Measurements from ENCODE around the gene SERPINA3. TPM values are rescaled to one million over a fixed set of nuclear protein-coding genes. Genes with fewer than 3 reads are reported as not detected.

SERPINA3 gene
- total and polyA plus RNA-seq, 7 donors: 2.3 to 233 (median 94.5) TPM

DNA sequence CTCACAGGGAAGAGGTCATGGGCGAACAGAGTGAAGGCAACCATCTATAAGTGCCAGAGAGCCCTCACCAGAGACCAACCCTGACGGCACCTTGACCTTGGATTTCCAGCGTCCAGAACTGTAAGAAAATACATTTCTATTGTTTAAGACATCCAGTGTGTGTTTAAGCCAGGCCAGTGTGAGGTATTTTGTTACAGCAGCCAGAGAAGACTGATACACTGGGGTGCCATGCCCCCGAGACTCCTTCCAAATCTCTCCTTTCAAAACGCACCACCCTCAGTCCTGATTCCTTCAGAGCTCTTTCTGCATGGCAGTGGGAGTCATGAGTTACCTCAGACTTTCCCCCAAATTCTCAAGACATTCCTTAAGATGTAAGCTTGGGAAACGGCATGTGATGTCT, 33.5 kb upstream of the SERPINA3 start:
- Histone ChIP-seq H3K27me3 (no peaks in the 10 kb centered on the region), H3K9me3 (no peaks in the 10 kb centered on the region), H3K4me3 (no peak overlapping the region), H3K36me3 (no peaks in the 10 kb centered on the region), H3K27ac (no peak overlapping the region), H3K4me1 (peaks cover 0 to 5% (median 0%) of the 10 kb centered on the region in 4 donors)
- WGBS, 2 donors: 91 to 95% methylated on average over 6 of the region's 6 CpGs
- no peak for DNase-seq
- intact Hi-C loops (cut with DNase I): no loop called here
- TF ChIP-seq POLR2A (IDR thresholded peaks at IDR 0.05) (no peak), POLR2AphosphoS5 (IDR thresholded peaks at IDR 0.05) (no peak)

DNA sequence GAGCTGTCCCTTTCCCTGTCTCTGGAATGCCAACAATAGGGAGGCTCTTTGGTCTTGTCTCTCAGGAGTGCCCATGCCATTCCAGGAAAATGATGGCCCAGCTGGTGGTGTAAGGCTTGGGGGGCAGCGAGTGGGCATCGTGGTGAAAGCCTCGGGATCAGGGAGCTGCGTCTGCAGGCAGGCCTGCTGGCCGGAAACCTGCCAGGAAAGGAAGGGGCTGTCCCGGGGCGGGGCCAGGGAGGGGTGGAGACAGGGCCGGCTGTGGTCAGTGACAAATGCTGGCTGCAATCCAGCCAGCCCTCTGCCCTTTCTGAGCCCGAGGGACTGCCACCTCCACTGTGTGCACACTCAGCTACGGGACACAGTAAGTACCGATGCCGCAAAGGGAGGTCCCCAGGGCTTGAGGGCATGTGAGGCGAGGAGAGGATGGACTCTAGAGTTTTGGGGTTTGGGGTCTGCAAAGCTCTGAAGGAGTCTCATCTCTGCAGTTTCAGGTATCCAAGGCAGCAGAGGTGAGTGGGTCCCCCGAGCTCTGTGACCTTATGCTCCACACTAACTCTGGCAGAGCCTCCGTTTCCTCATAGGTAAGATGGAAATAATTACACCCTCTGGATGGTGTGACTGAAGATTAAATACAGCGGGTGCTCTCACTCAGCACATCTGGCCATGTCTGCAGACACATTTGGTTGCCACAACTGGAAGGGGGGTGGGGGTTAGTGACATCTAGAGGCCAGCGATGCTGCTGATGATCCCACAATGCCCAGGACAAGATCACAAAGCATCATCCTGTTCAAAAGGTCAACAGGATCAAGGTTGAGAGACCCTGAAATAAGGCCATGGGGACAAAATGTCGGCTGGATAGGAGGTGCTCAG, 30.8 kb upstream of the SERPINA3 start, which contains the start of gene SERPINA5:
SERPINA5 (plus strand) TSS at position 300 of the 873 bp plus-strand sequence. CDS start 5,937 bp downstream, outside the sequence.
- 47 to 61% methylated on average over 18 of the region's 18 CpGs for WGBS, 2 donors
- H3K4me3 ChIP-seq: no peak within 1 kb of the TSS
- peaks cover 0 to 5% (median 0%) of the 10 kb centered on the region in 4 donors for H3K4me1 ChIP-seq
- intact Hi-C loops (cut with DNase I): no loop called here
- no peaks in the 10 kb centered on the region for H3K9me3 ChIP-seq
- TF ChIP-seq POLR2AphosphoS5 (IDR thresholded peaks at IDR 0.05) (no peak), EP300 (IDR thresholded peaks at IDR 0.05) (no peak), POLR2A (IDR thresholded peaks at IDR 0.05) (no peak)
- TF ChIP-seq, protein P1, sequence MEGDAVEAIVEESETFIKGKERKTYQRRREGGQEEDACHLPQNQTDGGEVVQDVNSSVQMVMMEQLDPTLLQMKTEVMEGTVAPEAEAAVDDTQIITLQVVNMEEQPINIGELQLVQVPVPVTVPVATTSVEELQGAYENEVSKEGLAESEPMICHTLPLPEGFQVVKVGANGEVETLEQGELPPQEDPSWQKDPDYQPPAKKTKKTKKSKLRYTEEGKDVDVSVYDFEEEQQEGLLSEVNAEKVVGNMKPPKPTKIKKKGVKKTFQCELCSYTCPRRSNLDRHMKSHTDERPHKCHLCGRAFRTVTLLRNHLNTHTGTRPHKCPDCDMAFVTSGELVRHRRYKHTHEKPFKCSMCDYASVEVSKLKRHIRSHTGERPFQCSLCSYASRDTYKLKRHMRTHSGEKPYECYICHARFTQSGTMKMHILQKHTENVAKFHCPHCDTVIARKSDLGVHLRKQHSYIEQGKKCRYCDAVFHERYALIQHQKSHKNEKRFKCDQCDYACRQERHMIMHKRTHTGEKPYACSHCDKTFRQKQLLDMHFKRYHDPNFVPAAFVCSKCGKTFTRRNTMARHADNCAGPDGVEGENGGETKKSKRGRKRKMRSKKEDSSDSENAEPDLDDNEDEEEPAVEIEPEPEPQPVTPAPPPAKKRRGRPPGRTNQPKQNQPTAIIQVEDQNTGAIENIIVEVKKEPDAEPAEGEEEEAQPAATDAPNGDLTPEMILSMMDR (IDR thresholded peaks at IDR 0.05): no peak
- no peak for DNase-seq
- H3K36me3 ChIP-seq: no peaks in the 10 kb centered on the region
- no peaks in the 10 kb centered on the region for H3K27me3 ChIP-seq
- peak within 1 kb of the TSS in 1 of 4 donors; percentile 10 for H3K27ac ChIP-seq

DNA sequence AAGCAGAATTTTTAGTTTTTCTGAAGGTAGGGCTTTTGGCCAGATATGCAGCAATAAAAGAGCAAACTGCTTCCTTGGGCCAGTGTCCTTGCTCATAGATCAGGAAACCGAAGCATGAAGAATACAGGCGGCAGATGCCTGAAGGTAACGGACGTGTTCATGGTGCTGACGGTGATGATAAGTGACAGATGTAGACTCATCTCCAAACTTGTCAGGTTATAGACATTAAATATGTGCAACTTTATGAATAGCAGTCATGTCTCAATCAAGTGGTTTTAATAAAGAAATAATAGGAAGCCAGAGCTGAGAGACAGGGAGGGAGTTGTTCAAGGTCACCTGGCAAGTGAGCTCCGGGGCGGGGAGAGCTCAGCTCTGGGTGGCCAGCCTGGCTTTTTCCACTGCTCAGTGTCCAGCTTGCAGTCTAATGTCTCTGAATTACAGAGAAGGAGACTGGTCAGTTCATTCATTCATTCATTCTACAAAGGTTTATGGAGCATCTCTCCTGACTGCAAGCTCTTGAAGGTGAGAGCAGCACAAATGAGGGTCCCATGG, 29.9 kb upstream of the SERPINA3 start:
- 84 to 85% methylated on average over 7 of the region's 7 CpGs for WGBS, 2 donors
- TF ChIP-seq, protein P1 (IDR thresholded peaks at IDR 0.05): no peak
- no peak for TF ChIP-seq POLR2A (IDR thresholded peaks at IDR 0.05)
- no peak for TF ChIP-seq EP300 (IDR thresholded peaks at IDR 0.05)
- no peak for TF ChIP-seq POLR2AphosphoS5 (IDR thresholded peaks at IDR 0.05)
- DNase-seq: peak; percentile 75
- Histone ChIP-seq H3K4me1 (peaks cover 0 to 5% (median 0%) of the 10 kb centered on the region in 4 donors), H3K4me3 (no peak overlapping the region), H3K27me3 (no peaks in the 10 kb centered on the region), H3K9me3 (no peaks in the 10 kb centered on the region), H3K27ac (peak overlapping the region in 1 of 4 donors; percentile 10), H3K36me3 (no peaks in the 10 kb centered on the region)
- intact Hi-C loops (cut with DNase I): no loop called here

DNA sequence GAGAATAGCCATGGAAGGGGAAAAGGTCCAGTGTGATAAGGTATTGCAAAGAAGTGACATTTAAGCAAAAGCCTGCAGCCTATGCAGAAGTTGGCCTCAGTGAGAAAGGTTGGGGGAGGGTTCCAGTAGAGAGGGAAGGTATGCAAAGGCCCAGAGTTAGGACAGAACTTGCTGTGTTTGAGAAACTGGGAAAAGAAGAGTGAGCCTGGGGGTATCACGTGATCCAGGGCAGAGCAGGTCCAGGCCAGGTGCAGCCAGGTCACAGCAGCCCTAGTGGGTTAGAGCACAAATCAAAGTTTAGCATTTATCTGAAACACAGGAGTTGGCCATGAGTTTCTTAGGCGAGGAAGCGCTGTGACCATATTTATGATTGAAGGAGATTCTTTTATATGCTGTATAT, 29.3 kb upstream of the SERPINA3 start:
- TF ChIP-seq, protein P1 (IDR thresholded peaks at IDR 0.05): no peak
- TF ChIP-seq POLR2AphosphoS5 (IDR thresholded peaks at IDR 0.05) (no peak), EP300 (IDR thresholded peaks at IDR 0.05) (no peak), POLR2A (IDR thresholded peaks at IDR 0.05) (no peak)
- H3K27ac ChIP-seq: no peak overlapping the region
- H3K4me1 ChIP-seq: peaks cover 0 to 5% (median 0%) of the 10 kb centered on the region in 4 donors
- no peak overlapping the region for H3K4me3 ChIP-seq
- no peaks in the 10 kb centered on the region for H3K9me3 ChIP-seq
- no peak for DNase-seq
- intact Hi-C loops (cut with DNase I): no loop called here
- H3K36me3 ChIP-seq: no peaks in the 10 kb centered on the region
- 87 to 93% methylated on average over 3 of the region's 3 CpGs for WGBS, 2 donors
- no peaks in the 10 kb centered on the region for H3K27me3 ChIP-seq

DNA sequence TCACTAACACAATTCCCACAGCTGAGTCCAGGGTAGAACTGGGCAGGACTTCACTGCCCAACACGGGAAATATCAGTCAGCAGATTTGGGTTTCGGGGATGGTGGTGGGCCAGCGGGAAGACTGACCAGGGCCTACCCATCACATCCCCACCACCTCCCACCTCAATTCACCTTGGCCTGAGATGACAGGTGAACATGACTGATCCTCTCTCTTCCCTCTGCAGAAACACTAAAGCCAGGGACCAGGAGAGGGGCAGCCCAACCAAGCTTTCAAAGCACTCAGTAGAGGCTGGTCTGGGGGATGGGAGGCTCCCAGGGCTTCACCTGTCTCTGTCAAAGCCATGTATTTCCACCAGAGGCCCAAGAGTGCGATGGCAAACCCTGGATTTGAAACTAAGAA, 28.6 kb upstream of the SERPINA3 start:
- 94 to 95% methylated on average over 4 of the region's 4 CpGs for WGBS, 2 donors
- no peak overlapping the region for H3K27ac ChIP-seq
- no peak overlapping the region for H3K4me3 ChIP-seq

More for the DNA sequence above, 28.6 kb upstream of the SERPINA3 start:
- TF ChIP-seq EP300 (IDR thresholded peaks at IDR 0.05) (no peak), POLR2A (IDR thresholded peaks at IDR 0.05) (no peak), POLR2AphosphoS5 (IDR thresholded peaks at IDR 0.05) (no peak)
- TF ChIP-seq, protein P1 (IDR thresholded peaks at IDR 0.05): no peak
- H3K27me3 ChIP-seq: no peaks in the 10 kb centered on the region
- H3K9me3 ChIP-seq: no peaks in the 10 kb centered on the region
- intact Hi-C loops (cut with DNase I): no loop called here
- DNase-seq: no peak
- H3K36me3 ChIP-seq: no peaks in the 10 kb centered on the region
- H3K4me1 ChIP-seq: peaks cover 0 to 5% (median 0%) of the 10 kb centered on the region in 4 donors

Measured in sigmoid colon (tissue), 7 donors.